Activated T-cell treated with anti-CD3 and anti-CD28 coated beads for 24 hours (primary cell): Measurements from ENCODE around the gene NTN1.

Experiments used
- DNase-seq: peaks from one replicate; pipeline ENCODE4 v3.0.0-alpha.2; 2020; ENCODE audit warnings: low read depth

Gene NTN1

GRCh38 chr17:9037736-9038135, 16.4 kb downstream of the NTN1 start:
- no peak for DNase-seq

- no peak for DNase-seq
Measured at GRCh38 chr17:9038380-9038779, 17.1 kb downstream of the NTN1 start.

- DNase-seq, result no peak
Measured at GRCh38 chr17:9044772-9045463, 23.6 kb downstream of the NTN1 start.

GRCh38 chr17:9050801-9051401, 29.6 kb downstream of the NTN1 start:
- no peak for DNase-seq

- no peak for DNase-seq
Measured at GRCh38 chr17:9051561-9051960, 30.3 kb downstream of the NTN1 start.

GRCh38 chr17:9052921-9053320, 31.6 kb downstream of the NTN1 start:
- DNase-seq, result no peak

- no peak for DNase-seq
Measured at GRCh38 chr17:9053406-9053805, 32.1 kb downstream of the NTN1 start.

- DNase-seq, result no peak
Measured at GRCh38 chr17:9054126-9054975, 33.0 kb downstream of the NTN1 start.

- DNase-seq, result no peak
Measured at GRCh38 chr17:9055281-9055680, 34.0 kb downstream of the NTN1 start.

- DNase-seq, result no peak
Measured at GRCh38 chr17:9056566-9056965, 35.3 kb downstream of the NTN1 start.

GRCh38 chr17:9057310-9057709, 36.0 kb downstream of the NTN1 start:
- DNase-seq, result no peak

- DNase-seq, result no peak
Measured at GRCh38 chr17:9062399-9062902, 41.1 kb downstream of the NTN1 start.

- DNase-seq, result no peak
Measured at GRCh38 chr17:9064311-9064834, 43.1 kb downstream of the NTN1 start.

- DNase-seq, result no peak
Measured at GRCh38 chr17:9071016-9071415, 49.7 kb downstream of the NTN1 start.

GRCh38 chr17:9071811-9072498, 50.6 kb downstream of the NTN1 start:
- no peak for DNase-seq

- no peak for DNase-seq
Measured at GRCh38 chr17:9072696-9073339, 51.5 kb downstream of the NTN1 start.

GRCh38 chr17:9074131-9074530, 52.8 kb downstream of the NTN1 start:
- no peak for DNase-seq

GRCh38 chr17:9079461-9080103, 58.3 kb downstream of the NTN1 start:
- peak; percentile 1 for DNase-seq

- no peak for DNase-seq
Measured at GRCh38 chr17:9080296-9080914, 59.1 kb downstream of the NTN1 start.

- no peak for DNase-seq
Measured at GRCh38 chr17:9080983-9081382, 59.7 kb downstream of the NTN1 start.

GRCh38 chr17:9086577-9086976, 65.3 kb downstream of the NTN1 start:
- DNase-seq, result no peak
